Measurements from ENCODE around the gene PTMS. TPM values are rescaled to one million over a fixed set of nuclear protein-coding genes. Genes with fewer than 3 reads are reported as not detected.

Gene PTMS
- total and polyA plus RNA-seq, 10 of the 15 experiments (the other 5 are each of a cell fraction or from before 2014, with no cell fraction given) = 2.1 to 127 (median 29.8) TPM

DNA sequence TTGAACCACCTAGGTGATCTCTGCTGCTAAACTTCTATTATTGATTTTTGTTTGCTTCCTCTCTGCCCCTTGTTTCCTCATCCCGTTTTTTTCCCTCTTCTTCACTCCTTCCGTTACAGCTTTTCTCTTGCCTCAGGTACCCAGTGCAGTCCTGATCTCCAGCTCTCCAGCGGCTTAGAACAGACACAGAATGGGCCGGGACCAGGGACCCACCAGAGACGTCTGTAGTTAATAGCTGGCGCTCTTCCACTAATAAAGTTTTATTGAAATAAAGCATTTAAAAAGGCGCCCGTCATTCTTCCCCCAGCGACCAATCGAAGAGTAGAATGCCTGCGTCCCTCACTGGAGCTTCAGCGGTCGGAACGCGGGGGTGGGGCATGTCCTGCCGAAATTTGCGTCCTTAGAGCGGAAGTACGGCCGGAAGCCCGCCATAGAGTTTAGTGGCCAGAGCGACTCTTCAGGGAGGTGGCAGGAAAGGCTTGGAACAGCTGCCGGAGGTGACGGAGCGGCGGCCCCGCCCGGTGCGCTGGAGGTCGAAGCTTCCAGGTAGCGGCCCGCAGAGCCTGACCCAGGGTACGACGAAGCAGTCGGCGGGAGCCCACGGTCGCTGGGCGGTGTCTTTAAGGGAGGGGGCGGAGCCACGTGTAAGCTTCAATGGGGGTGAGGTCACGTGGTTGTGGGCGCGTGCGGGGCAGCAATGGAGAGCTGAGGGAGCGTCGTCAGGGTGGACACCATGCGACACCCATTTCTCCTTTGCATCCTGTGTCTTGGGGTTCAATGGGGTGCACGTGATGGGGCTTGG, 42.4 kb upstream of the PTMS start, which contains the start of gene COPS7A (continued):
- TF ChIP-seq, protein P1, sequence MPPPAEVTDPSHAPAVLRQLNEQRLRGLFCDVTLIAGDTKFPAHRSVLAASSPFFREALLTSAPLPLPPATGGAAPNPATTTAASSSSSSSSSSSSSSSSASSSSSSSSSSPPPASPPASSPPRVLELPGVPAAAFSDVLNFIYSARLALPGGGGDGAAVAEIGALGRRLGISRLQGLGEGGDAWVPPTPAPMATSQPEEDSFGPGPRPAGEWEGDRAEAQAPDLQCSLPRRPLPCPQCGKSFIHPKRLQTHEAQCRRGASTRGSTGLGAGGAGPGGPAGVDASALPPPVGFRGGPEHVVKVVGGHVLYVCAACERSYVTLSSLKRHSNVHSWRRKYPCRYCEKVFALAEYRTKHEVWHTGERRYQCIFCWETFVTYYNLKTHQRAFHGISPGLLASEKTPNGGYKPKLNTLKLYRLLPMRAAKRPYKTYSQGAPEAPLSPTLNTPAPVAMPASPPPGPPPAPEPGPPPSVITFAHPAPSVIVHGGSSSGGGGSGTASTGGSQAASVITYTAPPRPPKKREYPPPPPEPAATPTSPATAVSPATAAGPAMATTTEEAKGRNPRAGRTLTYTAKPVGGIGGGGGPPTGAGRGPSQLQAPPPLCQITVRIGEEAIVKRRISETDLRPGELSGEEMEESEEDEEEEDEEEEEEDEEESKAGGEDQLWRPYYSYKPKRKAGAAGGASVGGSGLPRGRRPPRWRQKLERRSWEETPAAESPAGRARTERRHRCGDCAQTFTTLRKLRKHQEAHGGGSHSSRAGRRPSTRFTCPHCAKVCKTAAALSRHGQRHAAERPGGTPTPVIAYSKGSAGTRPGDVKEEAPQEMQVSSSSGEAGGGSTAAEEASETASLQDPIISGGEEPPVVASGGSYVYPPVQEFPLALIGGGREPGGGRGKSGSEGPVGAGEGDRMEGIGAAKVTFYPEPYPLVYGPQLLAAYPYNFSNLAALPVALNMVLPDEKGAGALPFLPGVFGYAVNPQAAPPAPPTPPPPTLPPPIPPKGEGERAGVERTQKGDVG (CRISPR knock-in tag; IDR thresholded peaks at IDR 0.05) = no peak
- TF ChIP-seq ZNF24 (IDR thresholded peaks at IDR 0.05) = no peak
- peak; percentile 98 for TF ChIP-seq GABPA (IDR thresholded peaks at IDR 0.05; ENCODE audit: low read depth)
- TF ChIP-seq POU2F2 (IDR thresholded peaks at IDR 0.05; ENCODE audit: borderline replicate concordance, low read depth, low read length) = peak; percentile 62; the same call in 2 of the 3 replicates
- peak; percentile 57; the same call in 1 of the 2 replicates for TF ChIP-seq SMAD5 (IDR thresholded peaks at IDR 0.05; ENCODE audit: low read depth)
- TF ChIP-seq SIN3A (IDR thresholded peaks at IDR 0.05; ENCODE audit: low read depth, low read length) = peak; percentile 92
- peak; percentile 74 for TF ChIP-seq MYC (IDR thresholded peaks at IDR 0.05; ENCODE audit: insufficient read depth, insufficient read length, insufficient replicate concordance, low read length, severe bottlenecking)
- no peak for TF ChIP-seq YBX1 (IDR thresholded peaks at IDR 0.05)
- no peak; the same call in 1 of the 2 replicates for TF ChIP-seq ZBED1 (IDR thresholded peaks at IDR 0.05; ENCODE audit: borderline replicate concordance)
- TF ChIP-seq FOXM1 (IDR thresholded peaks at IDR 0.05; ENCODE audit: low read depth, low read length) = no peak; the same call in 1 of the 2 replicates
- peak in 1 of 3 experiments; percentile 10; a peak in 1 of 6 replicates for TF ChIP-seq CTCF (IDR thresholded peaks at IDR 0.05 in 2 of 3, conservative IDR thresholded peaks at IDR 0.05 in 1 of 3; ENCODE audit: control insufficient read depth in 2 of 3, extremely low read depth in 1 of 3, insufficient read depth in 1 of 3, low read depth in 3 of 3, low read length in 3 of 3)
- TF ChIP-seq, protein P2, sequence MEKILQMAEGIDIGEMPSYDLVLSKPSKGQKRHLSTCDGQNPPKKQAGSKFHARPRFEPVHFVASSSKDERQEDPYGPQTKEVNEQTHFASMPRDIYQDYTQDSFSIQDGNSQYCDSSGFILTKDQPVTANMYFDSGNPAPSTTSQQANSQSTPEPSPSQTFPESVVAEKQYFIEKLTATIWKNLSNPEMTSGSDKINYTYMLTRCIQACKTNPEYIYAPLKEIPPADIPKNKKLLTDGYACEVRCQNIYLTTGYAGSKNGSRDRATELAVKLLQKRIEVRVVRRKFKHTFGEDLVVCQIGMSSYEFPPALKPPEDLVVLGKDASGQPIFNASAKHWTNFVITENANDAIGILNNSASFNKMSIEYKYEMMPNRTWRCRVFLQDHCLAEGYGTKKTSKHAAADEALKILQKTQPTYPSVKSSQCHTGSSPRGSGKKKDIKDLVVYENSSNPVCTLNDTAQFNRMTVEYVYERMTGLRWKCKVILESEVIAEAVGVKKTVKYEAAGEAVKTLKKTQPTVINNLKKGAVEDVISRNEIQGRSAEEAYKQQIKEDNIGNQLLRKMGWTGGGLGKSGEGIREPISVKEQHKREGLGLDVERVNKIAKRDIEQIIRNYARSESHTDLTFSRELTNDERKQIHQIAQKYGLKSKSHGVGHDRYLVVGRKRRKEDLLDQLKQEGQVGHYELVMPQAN (conservative IDR thresholded peaks at IDR 0.05) = no peak; the same call in 1 of the 2 replicates
- TF ChIP-seq NFYA (IDR thresholded peaks at IDR 0.05; ENCODE audit: borderline replicate concordance, low read depth, low read length) = no peak
- peak; percentile 53 for TF ChIP-seq SP1 (IDR thresholded peaks at IDR 0.05; ENCODE audit: low read depth, low read length)
- TF ChIP-seq ESRRA (IDR thresholded peaks at IDR 0.05; ENCODE audit: low read length) = peak; percentile 46; the same call in 1 of the 2 replicates
- no peak for TF ChIP-seq ZZZ3 (IDR thresholded peaks at IDR 0.05; ENCODE audit: control insufficient read depth, insufficient read length, low read depth)
- no peak for TF ChIP-seq EZH2 (IDR thresholded peaks at IDR 0.05; ENCODE audit: borderline replicate concordance, control insufficient read depth, low read depth, low read length)
- peak; percentile 83 to 96; a peak in 3 of 4 replicates for TF ChIP-seq ETV6 (conservative IDR thresholded peaks at IDR 0.05 in 1 of 2, IDR thresholded peaks at IDR 0.05 in 1 of 2; ENCODE audit: borderline replicate concordance in 1 of 2, low read depth in 1 of 2)
- no peak for TF ChIP-seq KDM1A (IDR thresholded peaks at IDR 0.05; ENCODE audit: borderline replicate concordance)
- TF ChIP-seq, protein P3, sequence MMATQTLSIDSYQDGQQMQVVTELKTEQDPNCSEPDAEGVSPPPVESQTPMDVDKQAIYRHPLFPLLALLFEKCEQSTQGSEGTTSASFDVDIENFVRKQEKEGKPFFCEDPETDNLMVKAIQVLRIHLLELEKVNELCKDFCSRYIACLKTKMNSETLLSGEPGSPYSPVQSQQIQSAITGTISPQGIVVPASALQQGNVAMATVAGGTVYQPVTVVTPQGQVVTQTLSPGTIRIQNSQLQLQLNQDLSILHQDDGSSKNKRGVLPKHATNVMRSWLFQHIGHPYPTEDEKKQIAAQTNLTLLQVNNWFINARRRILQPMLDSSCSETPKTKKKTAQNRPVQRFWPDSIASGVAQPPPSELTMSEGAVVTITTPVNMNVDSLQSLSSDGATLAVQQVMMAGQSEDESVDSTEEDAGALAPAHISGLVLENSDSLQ (IDR thresholded peaks at IDR 0.05) = peak; percentile 97
- TF ChIP-seq NFIC (IDR thresholded peaks at IDR 0.05; ENCODE audit: low read depth, low read length) = no peak
